Epithelial cell of proximal tubule (primary cell): Measurements from ENCODE around the gene NENF. TPM values are rescaled to one million over a fixed set of nuclear protein-coding genes. Genes with fewer than 3 reads are reported as not detected.
A peak's percentile ranks its signal among the peaks of the same experiment; 100 is the strongest.
"Not testable (repeated sequence)": the region's sequence is repeated elsewhere in the genome, so short reads cannot be mapped to it uniquely, and the experiment has no call there.

Experiments
- DNase-seq: peaks from one replicate; pipeline ENCODE4 v3.0.0-alpha.2; 2011; ENCODE audit warnings: low read depth
- H3K4me3 ChIP-seq: 2 replicates; pipeline ENCODE4 v1.5.1; 2011; ENCODE audit warnings: low read depth, mild to moderate bottlenecking, low read length
- total RNA-seq: library from RNA; depleted of rRNA; stranded (reverse); fragments of >200 nt; gene quantifications from 2 replicates; pipeline ENCODE4 v1.2.3, GENCODE V29; 2015
- TF ChIP-seq, protein P1 (sequence below): conservative IDR thresholded peaks from 2 replicates; pipeline ENCODE4 v1.5.1; 2012; ENCODE audit warnings: low read depth, mild to moderate bottlenecking, low read length

NENF gene
- total RNA-seq, 1 donor from 2014 or later: 115 TPM

DNA sequence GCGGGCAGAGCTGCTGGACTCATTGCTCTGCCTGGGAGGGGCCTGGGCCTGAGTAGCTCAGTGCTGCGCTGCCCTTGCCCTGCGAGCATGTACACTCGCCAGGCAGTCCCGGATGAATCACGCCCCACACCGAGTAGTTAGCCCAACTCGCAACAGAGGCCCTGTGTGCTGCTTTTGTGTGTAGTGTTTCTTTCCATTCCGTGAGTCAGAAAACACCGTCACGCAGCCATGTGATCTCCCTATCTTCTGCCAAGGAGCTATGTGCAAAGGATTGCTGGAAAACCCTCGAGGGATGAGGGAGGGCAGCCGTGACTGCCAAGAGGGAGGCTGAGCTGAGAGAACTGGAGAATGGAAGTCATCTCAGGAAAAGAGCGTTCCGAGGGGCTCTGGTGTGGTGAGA lies 37.3 kb downstream of the NENF start:
- peak; percentile 74 for DNase-seq
- TF ChIP-seq, protein P1, sequence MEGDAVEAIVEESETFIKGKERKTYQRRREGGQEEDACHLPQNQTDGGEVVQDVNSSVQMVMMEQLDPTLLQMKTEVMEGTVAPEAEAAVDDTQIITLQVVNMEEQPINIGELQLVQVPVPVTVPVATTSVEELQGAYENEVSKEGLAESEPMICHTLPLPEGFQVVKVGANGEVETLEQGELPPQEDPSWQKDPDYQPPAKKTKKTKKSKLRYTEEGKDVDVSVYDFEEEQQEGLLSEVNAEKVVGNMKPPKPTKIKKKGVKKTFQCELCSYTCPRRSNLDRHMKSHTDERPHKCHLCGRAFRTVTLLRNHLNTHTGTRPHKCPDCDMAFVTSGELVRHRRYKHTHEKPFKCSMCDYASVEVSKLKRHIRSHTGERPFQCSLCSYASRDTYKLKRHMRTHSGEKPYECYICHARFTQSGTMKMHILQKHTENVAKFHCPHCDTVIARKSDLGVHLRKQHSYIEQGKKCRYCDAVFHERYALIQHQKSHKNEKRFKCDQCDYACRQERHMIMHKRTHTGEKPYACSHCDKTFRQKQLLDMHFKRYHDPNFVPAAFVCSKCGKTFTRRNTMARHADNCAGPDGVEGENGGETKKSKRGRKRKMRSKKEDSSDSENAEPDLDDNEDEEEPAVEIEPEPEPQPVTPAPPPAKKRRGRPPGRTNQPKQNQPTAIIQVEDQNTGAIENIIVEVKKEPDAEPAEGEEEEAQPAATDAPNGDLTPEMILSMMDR: no peak
- no peak overlapping the region for H3K4me3 ChIP-seq

DNA sequence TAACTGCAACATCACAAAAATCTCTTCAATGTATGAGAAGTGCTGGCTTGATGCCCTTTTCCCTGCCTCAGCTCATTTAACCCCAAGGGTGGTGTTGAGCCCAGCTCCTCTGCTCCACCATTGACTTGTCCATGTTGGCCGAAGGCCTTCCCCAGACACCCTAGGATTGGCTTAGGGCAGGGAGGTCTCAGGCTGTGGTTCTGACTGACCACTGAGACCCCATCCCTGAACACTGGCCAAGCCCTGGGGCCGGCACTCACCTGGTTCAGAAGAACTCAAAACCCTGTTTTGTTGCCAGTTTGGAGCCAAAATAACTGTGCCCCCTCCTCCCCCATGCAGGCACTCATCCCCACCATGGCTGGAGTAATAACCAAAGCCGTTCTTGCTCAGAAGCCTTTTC lies 38.6 kb downstream of the NENF start:
- H3K4me3 ChIP-seq: no peak overlapping the region
- DNase-seq: no peak
- TF ChIP-seq, protein P1: no peak

DNA sequence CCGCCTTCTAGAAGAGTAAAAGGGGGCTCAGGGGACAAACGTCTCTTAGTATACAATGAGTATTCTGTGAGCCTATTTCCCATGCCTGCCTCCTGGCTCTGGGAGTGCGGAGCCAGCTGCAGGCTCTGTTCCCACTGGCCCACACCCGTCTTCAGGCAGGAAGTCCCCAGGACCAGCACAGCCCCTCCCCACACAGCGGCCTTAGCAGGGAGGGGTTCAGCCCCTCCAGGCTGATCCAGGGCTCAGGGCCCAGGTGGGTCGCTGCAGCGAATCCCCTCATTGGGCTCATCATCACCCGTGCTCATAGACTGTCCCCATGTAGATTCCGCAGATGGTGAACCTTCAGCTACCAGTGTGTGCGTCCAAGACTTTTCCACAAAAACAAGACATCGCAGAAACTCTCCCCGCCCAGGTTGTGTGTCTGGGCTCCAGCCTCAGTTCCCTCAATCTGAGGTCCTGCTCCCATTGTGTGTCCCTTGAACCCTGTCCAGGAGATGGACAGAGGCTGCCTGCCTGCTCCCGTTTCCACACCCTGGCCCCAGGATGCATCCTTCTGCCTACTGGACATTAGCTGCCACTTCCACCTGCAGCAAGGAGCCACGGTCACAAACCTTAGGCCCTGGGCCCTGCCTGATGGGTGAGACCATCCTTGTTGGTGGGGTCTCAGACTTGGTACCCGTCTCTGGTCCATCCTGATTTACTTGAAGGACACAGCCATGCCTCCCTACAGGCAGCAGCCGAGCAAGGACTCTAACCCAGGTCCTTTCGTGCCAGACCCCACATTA lies 39.4 kb downstream of the NENF start:
- TF ChIP-seq, protein P1: no peak
- DNase-seq: no peak
- H3K4me3 ChIP-seq: no peak overlapping the region

DNA sequence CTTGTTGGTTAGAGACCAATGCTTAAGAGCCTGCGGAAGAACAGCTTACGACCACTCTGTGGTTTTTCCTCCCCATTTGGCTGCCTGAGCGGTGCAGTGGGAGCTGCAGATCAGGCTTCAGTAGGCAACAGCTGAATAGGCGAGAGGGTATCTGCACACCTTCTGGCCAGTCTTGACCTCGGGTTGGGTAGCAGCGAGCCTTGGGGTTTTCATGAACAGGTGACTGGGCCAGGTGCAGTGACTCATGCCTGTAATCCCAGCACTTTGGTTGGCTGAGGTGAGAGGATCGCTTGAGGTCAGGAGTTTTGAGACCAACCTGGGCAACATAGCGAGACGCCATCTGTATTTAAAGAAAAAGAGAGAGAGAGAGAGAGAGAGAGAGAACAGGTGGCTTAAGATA lies 41.0 kb downstream of the NENF start:
- H3K4me3 ChIP-seq: no peak overlapping the region
- TF ChIP-seq, protein P1: no peak
- no peak for DNase-seq

DNA sequence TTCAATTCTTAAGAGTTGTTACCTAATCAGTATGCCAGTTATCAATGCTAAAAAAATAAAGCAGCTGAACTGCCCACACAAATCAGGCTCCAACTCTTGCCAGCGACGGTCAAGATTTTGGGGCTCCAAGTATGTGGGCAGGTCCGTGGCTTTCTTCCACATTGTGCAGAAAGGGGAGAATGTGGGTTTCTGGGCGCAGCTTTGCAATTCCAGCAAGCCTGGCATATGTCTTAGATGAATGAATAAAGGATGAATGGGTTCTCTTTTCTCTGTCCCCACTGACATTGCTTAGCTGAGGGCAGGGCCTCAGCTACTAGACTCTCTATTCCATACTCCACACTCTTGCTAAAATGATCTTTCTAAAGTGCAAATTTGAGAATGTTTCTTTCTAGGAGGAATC lies 42.4 kb downstream of the NENF start:
- TF ChIP-seq, protein P1: no peak

DNA sequence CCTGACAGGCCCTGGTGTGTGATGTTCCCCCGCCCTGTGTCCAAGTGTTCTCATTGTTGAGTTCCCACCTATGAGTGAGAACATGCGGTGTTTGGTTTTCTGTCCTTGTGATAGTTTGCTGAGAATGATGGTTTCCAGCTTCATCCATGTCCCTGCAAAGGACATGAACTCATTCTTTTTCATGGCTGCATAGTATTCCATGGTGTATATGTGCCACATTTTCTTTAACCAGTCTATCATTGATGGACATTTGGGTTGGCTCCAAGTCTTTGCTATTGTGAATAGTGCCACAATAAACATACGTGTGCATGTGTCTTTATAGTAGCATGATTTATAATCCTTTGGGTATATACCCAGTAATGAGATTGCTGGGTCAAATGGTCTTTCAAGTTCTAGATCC lies 43.1 kb downstream of the NENF start:
- not testable (repeated sequence) for H3K4me3 ChIP-seq, DNase-seq

More for the DNA sequence above, 42.4 kb downstream of the NENF start:
- H3K4me3 ChIP-seq: no peak overlapping the region
- no peak for DNase-seq

DNA sequence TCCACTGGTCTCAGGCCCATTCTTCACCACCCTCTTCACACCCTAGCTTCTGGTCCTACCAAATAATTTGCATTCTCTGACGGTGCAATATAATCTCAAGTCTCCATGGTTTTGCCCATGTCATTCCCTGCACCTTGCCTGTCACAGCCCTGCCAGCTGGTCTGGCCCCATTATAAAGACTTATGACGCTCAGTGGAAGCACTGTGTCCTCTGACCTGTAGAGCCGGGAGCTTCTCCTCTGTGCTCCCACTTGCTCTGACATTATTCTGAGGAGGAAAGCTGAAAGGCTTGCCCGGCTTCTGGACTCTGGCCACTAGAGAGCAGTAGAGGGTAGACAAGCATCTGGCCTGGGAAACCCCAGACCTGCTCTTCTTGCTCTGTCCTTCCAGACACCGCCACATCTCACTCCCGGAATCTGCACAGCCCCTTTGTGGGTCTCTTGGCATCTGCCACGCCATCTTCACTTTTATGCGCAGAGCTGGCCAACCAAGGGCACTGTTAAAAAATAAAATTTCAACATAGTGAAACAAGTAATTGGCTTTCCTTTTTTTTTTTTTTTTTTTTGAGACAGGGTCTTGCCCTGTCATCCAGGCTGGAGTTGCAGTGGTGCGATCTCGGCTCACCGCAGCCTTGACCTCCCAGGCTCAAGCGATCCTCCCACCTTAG lies 44.4 kb downstream of the NENF start:
- DNase-seq: peak; percentile 51
- TF ChIP-seq, protein P1: peak; percentile 95
- H3K4me3 ChIP-seq: no peak overlapping the region
